Uterus (tissue), 2 donors: ENCODE measurements around the gene DDX24.

Experiments used
- POLR2A ChIP-seq, 2 donors: fragments of 450-650 bp; IDR thresholded peaks; one replicate each; pipeline ENCODE4 v1.6.1; 2016; ENCODE audit warnings: antibody characterized with exemption in 2 of 2, mild to moderate bottlenecking in 1 of 2, moderate library complexity in 1 of 2
- TF ChIP-seq, protein P1 (sequence below), 4 experiments: fragments of 200-600 bp in 2 of 4; fragments of 450-650 bp in 2 of 4; sonication (generic) in 2 of 4; IDR thresholded peaks; one replicate each; pipeline ENCODE4 v1.5.1; 2016 to 2019; ENCODE audit warnings: antibody characterized with exemption in 4 of 4, mild to moderate bottlenecking in 2 of 4, moderate library complexity in 1 of 4

DNA sequence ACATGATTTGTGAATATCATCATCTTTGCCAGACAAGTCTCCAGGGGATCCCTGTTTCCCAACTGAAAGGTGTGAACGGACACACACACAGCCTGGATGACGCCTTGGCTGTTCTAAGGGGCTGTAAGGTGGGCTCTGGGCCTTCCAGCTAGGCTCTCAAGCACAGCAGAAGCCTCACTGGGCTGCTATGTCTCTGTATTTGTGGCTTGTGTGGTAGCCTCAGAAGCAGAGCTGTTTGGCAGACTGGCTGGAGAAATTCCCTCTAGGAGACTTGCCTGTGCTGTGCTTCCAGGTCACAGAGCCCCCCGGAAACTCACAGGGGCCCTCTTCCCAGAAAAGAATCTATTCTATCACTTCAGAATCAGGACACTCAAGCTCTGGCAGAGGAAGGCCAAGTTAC lies 33.4 kb downstream of the DDX24 start:
- TF ChIP-seq, protein P1, sequence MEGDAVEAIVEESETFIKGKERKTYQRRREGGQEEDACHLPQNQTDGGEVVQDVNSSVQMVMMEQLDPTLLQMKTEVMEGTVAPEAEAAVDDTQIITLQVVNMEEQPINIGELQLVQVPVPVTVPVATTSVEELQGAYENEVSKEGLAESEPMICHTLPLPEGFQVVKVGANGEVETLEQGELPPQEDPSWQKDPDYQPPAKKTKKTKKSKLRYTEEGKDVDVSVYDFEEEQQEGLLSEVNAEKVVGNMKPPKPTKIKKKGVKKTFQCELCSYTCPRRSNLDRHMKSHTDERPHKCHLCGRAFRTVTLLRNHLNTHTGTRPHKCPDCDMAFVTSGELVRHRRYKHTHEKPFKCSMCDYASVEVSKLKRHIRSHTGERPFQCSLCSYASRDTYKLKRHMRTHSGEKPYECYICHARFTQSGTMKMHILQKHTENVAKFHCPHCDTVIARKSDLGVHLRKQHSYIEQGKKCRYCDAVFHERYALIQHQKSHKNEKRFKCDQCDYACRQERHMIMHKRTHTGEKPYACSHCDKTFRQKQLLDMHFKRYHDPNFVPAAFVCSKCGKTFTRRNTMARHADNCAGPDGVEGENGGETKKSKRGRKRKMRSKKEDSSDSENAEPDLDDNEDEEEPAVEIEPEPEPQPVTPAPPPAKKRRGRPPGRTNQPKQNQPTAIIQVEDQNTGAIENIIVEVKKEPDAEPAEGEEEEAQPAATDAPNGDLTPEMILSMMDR (IDR thresholded peaks at IDR 0.05): no peak
- TF ChIP-seq POLR2A (IDR thresholded peaks at IDR 0.05): no peak
